Ishikawa (cell line): ENCODE results near the gene ZNF174.

Experiments
- TCF12 ChIP-seq: IDR thresholded peaks from 2 replicates; pipeline ENCODE4 v1.6.1; 2012; ENCODE audit warnings: low read depth
- TF ChIP-seq, protein P1 (sequence below): IDR thresholded peaks from 2 replicates; pipeline ENCODE4 v1.6.1; 2012

Gene ZNF174

DNA sequence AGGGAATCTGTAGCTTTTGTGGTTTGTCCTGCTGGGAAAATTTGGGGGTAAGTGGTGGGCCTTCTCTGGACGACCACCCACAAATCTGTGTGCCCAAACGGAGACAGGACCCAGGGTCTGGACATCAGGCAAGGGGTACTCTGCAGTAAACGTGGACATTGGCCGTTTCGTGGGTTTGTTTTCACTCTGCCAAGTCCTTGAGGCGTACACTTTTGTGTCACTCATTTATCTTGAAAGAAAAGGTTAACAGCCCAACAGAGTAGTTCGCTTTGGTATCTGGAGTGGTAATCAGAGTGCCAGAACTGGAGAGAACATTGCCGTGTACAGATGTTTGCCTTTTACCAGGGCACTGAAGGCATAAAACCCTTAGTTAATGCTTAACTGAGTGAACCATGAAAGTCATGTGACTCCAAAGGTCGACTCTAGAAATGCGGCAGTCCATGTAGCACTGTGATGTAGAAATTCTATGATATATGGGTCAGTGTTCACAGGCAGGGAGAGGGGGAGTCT, 57.9 kb downstream of the ZNF174 start:
- TF ChIP-seq TCF12 = no peak
- TF ChIP-seq, protein P1, sequence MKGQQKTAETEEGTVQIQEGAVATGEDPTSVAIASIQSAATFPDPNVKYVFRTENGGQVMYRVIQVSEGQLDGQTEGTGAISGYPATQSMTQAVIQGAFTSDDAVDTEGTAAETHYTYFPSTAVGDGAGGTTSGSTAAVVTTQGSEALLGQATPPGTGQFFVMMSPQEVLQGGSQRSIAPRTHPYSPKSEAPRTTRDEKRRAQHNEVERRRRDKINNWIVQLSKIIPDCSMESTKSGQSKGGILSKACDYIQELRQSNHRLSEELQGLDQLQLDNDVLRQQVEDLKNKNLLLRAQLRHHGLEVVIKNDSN = peak; percentile 20; the same call in 1 of the 2 replicates
